Muscle layer of colon (tissue), 2 donors: ENCODE data around the gene KIAA1755.

ENCODE experiments used
- H3K27ac ChIP-seq: one replicate; pipeline ENCODE4 v1.7.0; 2013; ENCODE audit warnings: low read depth, mild to moderate bottlenecking, low read length, moderate library complexity
- H3K27me3 ChIP-seq, 2 donors: one replicate each; pipeline ENCODE4 v1.7.0; 2013; ENCODE audit warnings: low read length in 2 of 2, mild to moderate bottlenecking in 2 of 2; ENCODE audit not compliant: insufficient read depth in 2 of 2, control insufficient read depth in 1 of 2
- H3K36me3 ChIP-seq: one replicate; pipeline ENCODE4 v1.7.0; 2013; ENCODE audit warnings: mild to moderate bottlenecking, low read length; ENCODE audit not compliant: insufficient read depth
- H3K4me1 ChIP-seq: one replicate; pipeline ENCODE4 v1.7.0; 2013; ENCODE audit warnings: mild to moderate bottlenecking, low read length; ENCODE audit not compliant: insufficient read depth
- H3K4me3 ChIP-seq, 2 donors: one replicate each; pipeline ENCODE4 v1.7.0; 2013; ENCODE audit warnings: low read length in 2 of 2, low read depth in 1 of 2, mild to moderate bottlenecking in 1 of 2, moderate library complexity in 1 of 2
- H3K9ac ChIP-seq: one replicate; pipeline ENCODE4 v1.7.0; 2013; ENCODE audit warnings: low read length
- H3K9me3 ChIP-seq: one replicate; pipeline ENCODE4 v1.7.0; 2013; ENCODE audit warnings: mild to moderate bottlenecking, low read length
- donor health status: abdominal sarcoma.
- donor health status: Adenocarcinoma of cecum.

KIAA1755 gene

DNA sequence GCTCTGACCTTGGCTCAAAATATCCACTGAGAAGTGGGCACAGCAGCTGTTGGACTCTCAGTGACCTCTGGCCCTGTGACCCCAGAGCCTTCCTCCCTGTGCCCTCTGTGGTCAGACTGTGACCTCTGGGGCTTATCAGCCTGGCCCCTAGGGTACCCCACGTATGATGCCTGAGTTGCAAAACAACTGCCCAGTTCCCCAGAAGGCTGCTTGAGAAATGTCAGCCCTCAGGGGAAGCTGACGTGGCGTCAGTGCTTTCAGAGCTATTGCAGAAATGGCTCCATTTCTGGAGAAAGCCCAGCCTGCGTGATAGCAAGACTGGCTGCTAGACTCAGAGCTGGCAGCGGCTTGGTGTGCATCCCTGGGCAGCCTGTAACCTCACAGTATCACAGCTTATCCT is 63.9 kb downstream of the KIAA1755 start:
- no peak overlapping the region for H3K27ac ChIP-seq
- no peaks in the 10 kb centered on the region for H3K27me3 ChIP-seq
- H3K36me3 ChIP-seq = no peaks in the 10 kb centered on the region
- H3K4me3 ChIP-seq = no peak overlapping the region
- no peaks in the 10 kb centered on the region for H3K9me3 ChIP-seq
- no peak overlapping the region for H3K9ac ChIP-seq
- H3K4me1 ChIP-seq = no peaks in the 10 kb centered on the region

- H3K4me1 ChIP-seq = no peaks in the 10 kb centered on the region
- no peaks in the 10 kb centered on the region for H3K27me3 ChIP-seq
- no peak overlapping the region for H3K9ac ChIP-seq
- no peak overlapping the region for H3K27ac ChIP-seq
- H3K4me3 ChIP-seq = no peak overlapping the region
- H3K9me3 ChIP-seq = no peaks in the 10 kb centered on the region
- H3K36me3 ChIP-seq = no peaks in the 10 kb centered on the region
These were observed 64.5 kb downstream of the KIAA1755 start for GRCh38 chr20:38196076-38196475.

DNA sequence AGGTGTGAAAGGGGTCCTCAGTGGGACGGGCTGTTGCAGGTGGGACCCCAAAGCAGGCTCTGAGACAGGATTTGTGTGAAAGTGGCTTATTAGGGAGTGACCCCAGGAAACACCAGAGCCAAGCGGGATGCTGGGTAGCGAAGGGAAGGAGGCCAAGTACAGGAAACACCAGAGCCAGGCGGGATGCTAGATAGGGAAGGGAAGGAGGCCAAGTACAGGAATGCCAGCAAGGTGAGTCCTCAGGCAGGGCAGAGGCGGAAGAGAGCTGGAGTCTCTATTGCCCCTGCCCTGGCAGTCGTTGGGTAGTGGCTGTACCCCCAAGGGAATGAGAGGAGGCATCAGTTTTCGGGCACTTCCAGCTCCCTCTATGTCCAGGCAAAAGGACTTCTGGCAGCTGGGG is 65.0 kb downstream of the KIAA1755 start:
- no peaks in the 10 kb centered on the region for H3K27me3 ChIP-seq
- H3K36me3 ChIP-seq = no peaks in the 10 kb centered on the region
- H3K9me3 ChIP-seq = no peaks in the 10 kb centered on the region
- H3K4me1 ChIP-seq = no peaks in the 10 kb centered on the region
- H3K4me3 ChIP-seq = no peak overlapping the region
- H3K27ac ChIP-seq = no peak overlapping the region
- no peak overlapping the region for H3K9ac ChIP-seq

DNA sequence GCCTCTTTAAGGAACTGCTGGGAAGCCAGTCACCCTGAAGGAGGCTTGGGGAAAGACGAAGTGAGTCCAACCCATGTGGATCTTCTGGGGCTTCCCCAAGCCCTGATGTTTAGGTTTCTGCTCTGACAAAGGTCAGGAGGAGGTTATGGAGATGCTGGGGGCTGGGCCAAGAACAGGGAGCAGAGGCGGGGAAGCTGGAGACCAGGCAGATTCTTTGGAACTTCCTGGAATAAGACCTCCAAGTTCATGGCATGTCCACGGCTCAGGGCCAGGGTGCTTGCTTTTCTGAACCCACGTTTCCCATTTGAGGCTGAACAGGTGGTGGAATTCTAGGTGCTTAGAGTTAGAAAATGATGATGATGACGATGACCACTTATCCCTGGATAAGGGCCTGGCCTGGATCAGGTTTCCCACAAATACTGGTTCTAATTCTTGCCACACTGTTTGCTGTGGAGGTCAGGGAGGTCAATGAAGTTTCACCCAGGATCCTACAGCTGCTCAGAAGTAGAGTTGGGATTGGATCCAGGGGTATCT is 65.5 kb downstream of the KIAA1755 start:
- H3K36me3 ChIP-seq = no peaks in the 10 kb centered on the region
- no peaks in the 10 kb centered on the region for H3K27me3 ChIP-seq
- no peak overlapping the region for H3K9ac ChIP-seq
- H3K4me1 ChIP-seq = no peaks in the 10 kb centered on the region
- H3K9me3 ChIP-seq = no peaks in the 10 kb centered on the region
- no peak overlapping the region for H3K4me3 ChIP-seq
- no peak overlapping the region for H3K27ac ChIP-seq

DNA sequence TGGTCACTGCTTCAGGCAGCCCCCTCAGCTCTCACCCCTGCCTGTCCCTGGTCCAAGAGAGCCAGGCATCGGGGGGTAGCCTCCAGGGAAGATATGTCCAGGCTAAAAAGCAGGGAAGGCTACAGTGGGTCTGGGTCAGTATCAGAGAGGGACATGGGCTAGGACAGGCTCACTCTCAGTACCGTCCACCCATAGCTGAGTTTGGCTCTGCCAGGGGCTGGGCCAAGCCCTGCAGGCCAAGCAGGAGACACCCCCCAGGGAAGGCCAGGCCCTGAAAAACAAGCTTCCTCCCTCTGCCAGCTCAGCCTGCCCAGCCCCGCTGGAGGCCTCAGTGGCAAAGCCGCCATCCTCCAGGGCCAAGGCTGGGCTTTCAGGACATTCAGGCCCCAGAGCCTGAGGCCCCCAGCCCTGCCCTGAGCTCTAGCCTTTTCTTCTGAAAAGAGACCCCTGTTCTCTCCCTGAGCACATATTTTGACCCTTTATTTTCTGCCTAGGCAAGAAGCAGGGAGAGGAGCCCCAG is 66.9 kb downstream of the KIAA1755 start:
- H3K9me3 ChIP-seq = no peaks in the 10 kb centered on the region
- H3K27me3 ChIP-seq = no peaks in the 10 kb centered on the region
- H3K36me3 ChIP-seq = no peaks in the 10 kb centered on the region
- H3K4me3 ChIP-seq = no peak overlapping the region
- H3K9ac ChIP-seq = no peak overlapping the region
- H3K27ac ChIP-seq = no peak overlapping the region
- H3K4me1 ChIP-seq = no peaks in the 10 kb centered on the region

GRCh38 chr20:38192323-38192885 is 68.1 kb downstream of the KIAA1755 start:
- no peaks in the 10 kb centered on the region for H3K27me3 ChIP-seq
- no peak overlapping the region for H3K4me3 ChIP-seq
- H3K27ac ChIP-seq = no peak overlapping the region
- no peaks in the 10 kb centered on the region for H3K4me1 ChIP-seq
- H3K9me3 ChIP-seq = no peaks in the 10 kb centered on the region
- H3K9ac ChIP-seq = no peak overlapping the region
- H3K36me3 ChIP-seq = no peaks in the 10 kb centered on the region

- Histone ChIP-seq H3K9ac (no peak overlapping the region), H3K9me3 (no peaks in the 10 kb centered on the region), H3K36me3 (no peaks in the 10 kb centered on the region), H3K27ac (no peak overlapping the region), H3K4me1 (no peaks in the 10 kb centered on the region), H3K4me3 (no peak overlapping the region), H3K27me3 (no peaks in the 10 kb centered on the region)
These were observed 68.9 kb downstream of the KIAA1755 start for GRCh38 chr20:38191654-38192053.

- Histone ChIP-seq H3K36me3 (no peaks in the 10 kb centered on the region), H3K4me3 (no peak overlapping the region), H3K4me1 (no peaks in the 10 kb centered on the region), H3K9me3 (no peaks in the 10 kb centered on the region), H3K27me3 (no peaks in the 10 kb centered on the region), H3K9ac (no peak overlapping the region), H3K27ac (no peak overlapping the region)
These were observed 69.6 kb downstream of the KIAA1755 start for GRCh38 chr20:38190936-38191371.

- H3K9ac ChIP-seq = no peak overlapping the region
These were observed 70.4 kb downstream of the KIAA1755 start for GRCh38 chr20:38190166-38190565.

DNA sequence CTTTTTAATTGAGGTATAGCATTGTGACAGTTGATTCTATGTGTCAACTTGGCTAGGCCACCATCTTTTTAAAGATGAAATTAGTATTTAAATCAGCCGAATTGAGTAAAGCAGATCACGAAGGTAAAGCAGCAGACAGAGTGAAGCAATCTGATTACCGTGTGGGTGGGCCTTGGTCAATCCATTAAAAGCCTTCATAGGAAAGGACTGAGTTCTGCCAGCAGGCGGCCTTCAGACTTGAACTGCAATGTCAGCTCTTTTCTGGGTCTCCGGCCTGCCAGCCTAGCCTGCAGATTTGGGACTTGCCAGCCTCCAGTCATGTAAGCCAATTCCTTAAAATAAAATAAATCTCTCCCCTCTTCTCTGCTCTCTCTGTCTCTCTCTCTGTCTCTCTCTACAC is 73.0 kb downstream of the KIAA1755 start:
- Histone ChIP-seq H3K4me1 (no peaks in the 10 kb centered on the region), H3K36me3 (no peaks in the 10 kb centered on the region), H3K9me3 (no peaks in the 10 kb centered on the region), H3K4me3 (no peak overlapping the region), H3K27me3 (no peaks in the 10 kb centered on the region), H3K9ac (no peak overlapping the region), H3K27ac (no peak overlapping the region)

More at GRCh38 chr20:38190166-38190565, 70.4 kb downstream of the KIAA1755 start:
- H3K9me3 ChIP-seq = no peaks in the 10 kb centered on the region
- H3K36me3 ChIP-seq = no peaks in the 10 kb centered on the region
- no peaks in the 10 kb centered on the region for H3K4me1 ChIP-seq
- no peak overlapping the region for H3K27ac ChIP-seq
- no peaks in the 10 kb centered on the region for H3K27me3 ChIP-seq
- no peak overlapping the region for H3K4me3 ChIP-seq

GRCh38 chr20:38186788-38187221 is 73.7 kb downstream of the KIAA1755 start:
- Histone ChIP-seq H3K27ac (no peak overlapping the region), H3K4me1 (no peaks in the 10 kb centered on the region), H3K9ac (no peak overlapping the region), H3K27me3 (no peaks in the 10 kb centered on the region), H3K9me3 (no peaks in the 10 kb centered on the region), H3K36me3 (no peaks in the 10 kb centered on the region), H3K4me3 (no peak overlapping the region)

DNA sequence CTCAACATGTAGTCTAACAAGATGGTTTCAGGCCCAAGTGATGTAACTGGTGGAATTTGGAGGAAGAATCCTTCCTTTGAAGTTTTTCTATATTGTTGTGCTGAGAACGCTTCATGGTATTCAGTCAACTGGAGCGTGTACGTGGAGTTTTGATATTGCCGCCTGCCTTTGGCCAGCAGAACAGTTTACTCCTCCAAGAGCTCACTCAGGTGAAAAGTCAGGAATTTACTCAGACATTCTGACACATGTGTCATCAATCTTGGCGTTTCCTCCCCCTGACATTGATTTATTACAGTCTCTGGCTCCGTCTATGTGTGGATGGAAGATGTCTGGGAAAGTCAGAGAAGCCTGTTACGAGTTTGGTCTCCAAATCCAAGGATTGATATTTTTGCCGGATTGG is 76.4 kb downstream of the KIAA1755 start:
- Histone ChIP-seq H3K36me3 (no peaks in the 10 kb centered on the region), H3K9me3 (no peaks in the 10 kb centered on the region), H3K9ac (no peak overlapping the region), H3K27ac (no peak overlapping the region), H3K4me3 (no peak overlapping the region), H3K4me1 (no peaks in the 10 kb centered on the region), H3K27me3 (no peaks in the 10 kb centered on the region)
